MG63 (cell line): ENCODE data around the gene TEX264. TPM values are rescaled to one million over a fixed set of nuclear protein-coding genes. Genes with fewer than 3 reads are reported as not detected.

Experiments used
- DNase-seq: peaks from one replicate; pipeline ENCODE4 v3.0.0-alpha.2; 2020
- H3K27me3 ChIP-seq: fragments of 250-450 bp; sonication (Bioruptor Pico); 2 replicates; pipeline ENCODE4 v1.5.1; 2020; ENCODE audit warnings: mild to moderate bottlenecking, moderate library complexity
- H3K36me3 ChIP-seq: fragments of 250-450 bp; sonication (Bioruptor Pico); 2 replicates; pipeline ENCODE4 v1.5.1; 2020; ENCODE audit warnings: mild to moderate bottlenecking, moderate library complexity
- H3K4me3 ChIP-seq: fragments of 250-450 bp; sonication (Bioruptor Pico); 2 replicates; pipeline ENCODE4 v1.5.1; 2020; ENCODE audit warnings: mild to moderate bottlenecking, moderate library complexity
- H3K9me3 ChIP-seq: fragments of 250-450 bp; sonication (Bioruptor Pico); 2 replicates; pipeline ENCODE4 v1.5.1; 2020; ENCODE audit warnings: mild to moderate bottlenecking, moderate library complexity
- total RNA-seq: library from RNA; depleted of rRNA; stranded (reverse); fragments of >200 nt; shearing (Covaris generic); gene quantifications from 2 replicates; pipeline ENCODE4 v1.2.3, GENCODE V29; 2014; ENCODE audit warnings: low replicate concordance; rRNA removed

Gene TEX264
- total RNA-seq, 1 experiment from 2014 or later = 64.1 TPM

GRCh38 chr3:51748327-51748726, 77.3 kb downstream of the TEX264 start:
- H3K36me3 ChIP-seq = no peaks in the 10 kb centered on the region
- no peak overlapping the region for H3K4me3 ChIP-seq
- no peaks in the 10 kb centered on the region for H3K27me3 ChIP-seq
- no peak for DNase-seq
- no peaks in the 10 kb centered on the region for H3K9me3 ChIP-seq

GRCh38 chr3:51750878-51751277, 79.8 kb downstream of the TEX264 start:
- no peaks in the 10 kb centered on the region for H3K9me3 ChIP-seq
- no peak for DNase-seq
- H3K4me3 ChIP-seq = no peak overlapping the region
- no peaks in the 10 kb centered on the region for H3K27me3 ChIP-seq
- H3K36me3 ChIP-seq = no peaks in the 10 kb centered on the region

GRCh38 chr3:51751287-51751686, 80.2 kb downstream of the TEX264 start:
- no peaks in the 10 kb centered on the region for H3K9me3 ChIP-seq
- DNase-seq = no peak
- H3K27me3 ChIP-seq = no peaks in the 10 kb centered on the region
- no peaks in the 10 kb centered on the region for H3K36me3 ChIP-seq
- H3K4me3 ChIP-seq = no peak overlapping the region

Other genes starting within 250 kb of the TEX264 start
- 7.3 and 11.0 TPM in 2 replicates for gene DCAF1, start 171.2 kb upstream of the TEX264 start, total RNA-seq
- gene RAD54L2, start 132.5 kb upstream of the TEX264 start, total RNA-seq = 5.3 and 5.9 TPM in 2 replicates
- gene GRM2, start 35.8 kb downstream of the TEX264 start, total RNA-seq = not detected in 2 replicates
- not detected in 2 replicates for gene IQCF6, start 108.0 kb downstream of the TEX264 start, total RNA-seq
- not detected in 2 replicates for gene IQCF2, start 190.4 kb downstream of the TEX264 start, total RNA-seq
- gene IQCF5, start 204.3 kb downstream of the TEX264 start, total RNA-seq = not detected in 2 replicates
- gene IQCF1, start 232.1 kb downstream of the TEX264 start, total RNA-seq = not detected in 2 replicates